ENCODE measurements around the gene CDC42EP3.

CDC42EP3 gene

GRCh38 chr2:37623971-37624900 lies 47.2 kb downstream of the CDC42EP3 start:
- no peaks in the 10 kb centered on the region for H3K9me3 ChIP-seq (ENCODE audit: insufficient read depth, low read length, severe bottlenecking)
- H3K27ac ChIP-seq (ENCODE audit: low read length), result no peak overlapping the region
- no peak overlapping the region for H2AFZ ChIP-seq (ENCODE audit: low read depth, low read length)
- DNase-seq (no peak), ATAC-seq (ENCODE audit: insufficient read depth, low read depth) (no peak)
- peaks cover 18% of the 10 kb centered on the region for H3K4me1 ChIP-seq (ENCODE audit: insufficient read depth, low read length)
- no peak overlapping the region for H3K4me3 ChIP-seq (ENCODE audit: low read depth in 1 of 2, low read length in 2 of 2)
- H3K79me2 ChIP-seq (ENCODE audit: insufficient read depth, low read length), result no peaks in the 10 kb centered on the region
- no peak overlapping the region for H3K4me2 ChIP-seq (ENCODE audit: insufficient read depth, low read length)
- H3K27me3 ChIP-seq (ENCODE audit: insufficient read depth, low read length, poor library complexity), result no peaks in the 10 kb centered on the region
- no peak for TF ChIP-seq CTCF (IDR thresholded peaks at IDR 0.05; ENCODE audit: borderline replicate concordance, extremely low read depth, low read length, poor library complexity, severe bottlenecking)
- no peak for TF ChIP-seq EZH2 (IDR thresholded peaks at IDR 0.05; ENCODE audit: borderline replicate concordance, low read depth, low read length, severe bottlenecking)
- H4K20me1 ChIP-seq (ENCODE audit: insufficient read depth, low read length), result no peaks in the 10 kb centered on the region
- H3K9ac ChIP-seq (ENCODE audit: low read depth, low read length), result no peak overlapping the region
- no peaks in the 10 kb centered on the region for H3K36me3 ChIP-seq (ENCODE audit: insufficient read depth, low read length)

GRCh38 chr2:37623406-37623805 lies 48.0 kb downstream of the CDC42EP3 start:
- no peaks in the 10 kb centered on the region for H4K20me1 ChIP-seq (ENCODE audit: insufficient read depth, low read length)
- H3K27ac ChIP-seq (ENCODE audit: low read length), result no peak overlapping the region
- TF ChIP-seq EZH2 (IDR thresholded peaks at IDR 0.05; ENCODE audit: borderline replicate concordance, low read depth, low read length, severe bottlenecking) (no peak), CTCF (IDR thresholded peaks at IDR 0.05; ENCODE audit: borderline replicate concordance, extremely low read depth, low read length, poor library complexity, severe bottlenecking) (no peak)
- H3K27me3 ChIP-seq (ENCODE audit: insufficient read depth, low read length, poor library complexity), result no peaks in the 10 kb centered on the region
- H2AFZ ChIP-seq (ENCODE audit: low read depth, low read length), result no peak overlapping the region
- no peak overlapping the region for H3K4me2 ChIP-seq (ENCODE audit: insufficient read depth, low read length)
- DNase-seq (no peak), ATAC-seq (ENCODE audit: insufficient read depth, low read depth) (no peak)
- H3K4me3 ChIP-seq (ENCODE audit: low read depth in 1 of 2, low read length in 2 of 2), result no peak overlapping the region
- H3K9ac ChIP-seq (ENCODE audit: low read depth, low read length), result no peak overlapping the region
- no peaks in the 10 kb centered on the region for H3K9me3 ChIP-seq (ENCODE audit: insufficient read depth, low read length, severe bottlenecking)
- no peaks in the 10 kb centered on the region for H3K79me2 ChIP-seq (ENCODE audit: insufficient read depth, low read length)
- no peaks in the 10 kb centered on the region for H3K36me3 ChIP-seq (ENCODE audit: insufficient read depth, low read length)
- peaks cover 18% of the 10 kb centered on the region for H3K4me1 ChIP-seq (ENCODE audit: insufficient read depth, low read length)

GRCh38 chr2:37622450-37623100 lies 48.9 kb downstream of the CDC42EP3 start:
- no peak overlapping the region for H3K4me2 ChIP-seq (ENCODE audit: insufficient read depth, low read length)
- H3K4me1 ChIP-seq (ENCODE audit: insufficient read depth, low read length), result peaks cover 18% of the 10 kb centered on the region
- no peak overlapping the region for H3K27ac ChIP-seq (ENCODE audit: low read length)
- no peaks in the 10 kb centered on the region for H3K9me3 ChIP-seq (ENCODE audit: insufficient read depth, low read length, severe bottlenecking)
- H3K27me3 ChIP-seq (ENCODE audit: insufficient read depth, low read length, poor library complexity), result no peaks in the 10 kb centered on the region
- no peak for DNase-seq
- no peaks in the 10 kb centered on the region for H3K79me2 ChIP-seq (ENCODE audit: insufficient read depth, low read length)
- TF ChIP-seq CTCF (IDR thresholded peaks at IDR 0.05; ENCODE audit: borderline replicate concordance, extremely low read depth, low read length, poor library complexity, severe bottlenecking) (no peak), EZH2 (IDR thresholded peaks at IDR 0.05; ENCODE audit: borderline replicate concordance, low read depth, low read length, severe bottlenecking) (no peak)
- H4K20me1 ChIP-seq (ENCODE audit: insufficient read depth, low read length), result no peaks in the 10 kb centered on the region
- H2AFZ ChIP-seq (ENCODE audit: low read depth, low read length), result no peak overlapping the region
- no peak overlapping the region for H3K9ac ChIP-seq (ENCODE audit: low read depth, low read length)
- no peak for ATAC-seq (ENCODE audit: insufficient read depth, low read depth)
- H3K4me3 ChIP-seq (ENCODE audit: low read depth in 1 of 2, low read length in 2 of 2), result no peak overlapping the region
- no peaks in the 10 kb centered on the region for H3K36me3 ChIP-seq (ENCODE audit: insufficient read depth, low read length)

All from DND-41 (cell line).